ENCODE results near the gene CCDC9. TPM values are rescaled to one million over a fixed set of nuclear protein-coding genes. Genes with fewer than 3 reads are reported as not detected.

The CCDC9 gene
- total RNA-seq, 1 donor from 2014 or later: 19.9 TPM

Other genes with a start within 250 kb of the CCDC9 start
- gene NPAS1, start 236.7 kb upstream of the CCDC9 start, total RNA-seq: 0.05 and 2.5 TPM in 2 replicates
- gene TMEM160, start 207.9 kb upstream of the CCDC9 start, total RNA-seq: 39.9 and 60.8 TPM in 2 replicates
- 24.1 and 35.4 TPM in 2 replicates for gene ZC3H4, start 142.7 kb upstream of the CCDC9 start, total RNA-seq
- 121 and 124 TPM in 2 replicates for gene SAE1, start 125.7 kb upstream of the CCDC9 start, total RNA-seq
- gene BBC3, start 25.3 kb upstream of the CCDC9 start, total RNA-seq: 29.9 and 45.6 TPM in 2 replicates
- gene INAFM1, start 18.4 kb downstream of the CCDC9 start, total RNA-seq: 1.6 and 5.0 TPM in 2 replicates
- gene C5AR1, start 53.3 kb downstream of the CCDC9 start, total RNA-seq: not detected in 2 replicates
- under 0.01 TPM in 2 replicates for gene C5AR2, start 75.7 kb downstream of the CCDC9 start, total RNA-seq
- 13.9 and 21.6 TPM in 2 replicates for gene DHX34, start 92.8 kb downstream of the CCDC9 start, total RNA-seq
- 0.63 and 1.6 TPM in 2 replicates for gene MEIS3, start 163.0 kb downstream of the CCDC9 start, total RNA-seq
- not detected in 2 replicates for gene SLC8A2, start 215.4 kb downstream of the CCDC9 start, total RNA-seq
- 8.8 and 11.1 TPM in 2 replicates for gene KPTN, start 227.7 kb downstream of the CCDC9 start, total RNA-seq

All from glomerular endothelial cell (primary cell).